ENCODE measurements around the gene CACNA1C.

DNA sequence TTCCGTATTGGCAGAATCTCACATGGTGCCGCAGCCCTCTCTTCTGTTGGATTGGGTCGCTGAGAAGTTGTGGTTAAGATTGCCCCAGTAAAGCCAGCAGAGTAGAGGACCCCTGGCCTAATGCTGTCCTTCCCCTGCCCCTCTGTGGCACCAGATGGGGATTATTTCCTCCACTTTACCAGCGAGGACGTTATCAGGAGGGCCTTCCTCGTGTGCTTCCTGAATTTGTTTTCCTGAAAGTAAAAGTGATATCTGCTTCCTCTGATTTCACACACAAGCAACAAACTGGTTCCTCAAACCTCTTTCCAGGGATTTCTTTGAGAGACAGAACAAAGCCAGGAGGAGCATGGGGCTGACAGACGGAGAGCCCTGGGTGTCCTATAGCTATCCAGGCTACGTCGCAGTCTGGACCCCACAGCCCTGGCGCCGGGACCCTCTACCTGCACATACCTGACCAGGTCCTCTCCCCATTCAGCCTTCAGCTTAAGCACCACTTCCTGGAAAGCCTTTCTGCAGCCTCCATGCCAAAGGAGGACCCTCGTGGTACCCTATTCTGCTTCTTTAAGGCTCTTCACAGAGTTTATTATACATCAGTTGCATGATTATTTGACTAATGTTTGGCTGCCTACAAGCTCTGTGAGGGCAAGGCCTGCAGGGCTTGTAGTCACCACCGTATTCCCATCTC lies 427.2 kb downstream of the CACNA1C start:
- no peak for TF ChIP-seq GATA2 (IDR thresholded peaks at IDR 0.05; ENCODE audit: low read depth, low read length)
- TF ChIP-seq GATA3 (IDR thresholded peaks at IDR 0.05; ENCODE audit: low read depth, low read length): no peak
